HepG2 (cell line): ENCODE data around the gene SNX2. TPM values are rescaled to one million over a fixed set of nuclear protein-coding genes. Genes with fewer than 3 reads are reported as not detected.

Experiments used
- ATF4 ChIP-seq, 2 experiments: fragments of 450-650 bp in 1 of 2; sonication (generic) in 1 of 2; formaldehyde crosslinking; IDR thresholded peaks; 2 replicates each; pipeline versions ENCODE4 v1.5.0 to v1.8.0; 2020 to 2022; ENCODE audit warnings: mild to moderate bottlenecking in 1 of 2, missing genetic modification reagents in 1 of 2
- CEBPG ChIP-seq: IDR thresholded peaks from 2 replicates; pipeline ENCODE4 v1.6.1; 2016
- CENPX ChIP-seq: sonication (generic); formaldehyde crosslinking; IDR thresholded peaks from 2 replicates; pipeline ENCODE4 v1.9.0; 2021; ENCODE audit warnings: mild to moderate bottlenecking, missing genetic modification reagents, moderate library complexity
- DRAP1 ChIP-seq: IDR thresholded peaks from 2 replicates; pipeline ENCODE4 v1.6.1; 2016; ENCODE audit warnings: missing genetic modification reagents, missing compliant biosample characterization
- EHMT2 ChIP-seq: fragments of 200-600 bp; sonication (generic); IDR thresholded peaks from 2 replicates; pipeline ENCODE4 v1.7.0; 2017; ENCODE audit warnings: antibody characterized with exemption, low read depth, low read length, borderline replicate concordance
- FOXP1 ChIP-seq, 2 experiments: fragments of 450-650 bp in 1 of 2; IDR thresholded peaks; 2 replicates each; pipeline ENCODE4 v1.6.1; 2017 to 2018; ENCODE audit warnings: antibody characterized with exemption in 1 of 2
- HNF4A ChIP-seq: sonication (generic); formaldehyde crosslinking; IDR thresholded peaks from 2 replicates; pipeline ENCODE4 v1.4.0; 2020; ENCODE audit warnings: missing genetic modification reagents
- KAT8 ChIP-seq: IDR thresholded peaks from 2 replicates; pipeline ENCODE4 v1.6.1; 2016; ENCODE audit warnings: missing genetic modification reagents, missing compliant biosample characterization
- NRL ChIP-seq: sonication (generic); formaldehyde crosslinking; IDR thresholded peaks from 2 replicates; pipeline ENCODE4 v1.5.0; 2020; ENCODE audit warnings: missing genetic modification reagents, mild to moderate bottlenecking, moderate library complexity, borderline replicate concordance
- PHF5A ChIP-seq: IDR thresholded peaks from one replicate; pipeline ENCODE4 v1.6.1; 2018; ENCODE audit warnings: low read depth, missing genetic modification reagents; ENCODE audit not compliant: unreplicated experiment
- PRDM15 ChIP-seq: sonication (generic); formaldehyde crosslinking; IDR thresholded peaks from 2 replicates; pipeline ENCODE4 v1.4.0; 2020; ENCODE audit warnings: missing genetic modification reagents
- RARA ChIP-seq: IDR thresholded peaks from 2 replicates; pipeline ENCODE4 v1.6.1; 2016; ENCODE audit warnings: missing genetic modification reagents, missing compliant biosample characterization
- RFX3 ChIP-seq: IDR thresholded peaks from 2 replicates; pipeline ENCODE4 v1.6.1; 2016; ENCODE audit warnings: missing biosample characterization, missing genetic modification reagents
- RXRB ChIP-seq: IDR thresholded peaks from 2 replicates; pipeline ENCODE4 v1.6.1; 2016; ENCODE audit warnings: borderline replicate concordance, missing genetic modification reagents, missing compliant biosample characterization
- SOX5 ChIP-seq: IDR thresholded peaks from 2 replicates; pipeline ENCODE4 v1.6.1; 2016; ENCODE audit warnings: borderline replicate concordance
- THRA ChIP-seq: sonication (generic); formaldehyde crosslinking; IDR thresholded peaks from 2 replicates; pipeline ENCODE4 v1.4.0; 2020; ENCODE audit warnings: missing genetic modification reagents, borderline replicate concordance
- ZFP36L1 ChIP-seq: sonication (generic); formaldehyde crosslinking; IDR thresholded peaks from 2 replicates; pipeline ENCODE4 v1.8.0; 2022; ENCODE audit warnings: mild to moderate bottlenecking, missing genetic modification reagents, moderate library complexity
- ZNF513 ChIP-seq: sonication (generic); formaldehyde crosslinking; conservative IDR thresholded peaks from 2 replicates; pipeline ENCODE4 v1.5.0; 2020; ENCODE audit warnings: missing genetic modification reagents
- ZNF614 ChIP-seq: IDR thresholded peaks from 2 replicates; pipeline ENCODE4 v1.6.1; 2018; ENCODE audit warnings: missing biosample characterization, missing genetic modification reagents, inconsistent platforms, borderline replicate concordance
- ZNF800 ChIP-seq: sonication (generic); formaldehyde crosslinking; IDR thresholded peaks from 2 replicates; pipeline ENCODE4 v1.4.0; 2020; ENCODE audit warnings: missing genetic modification reagents
- polyA plus RNA-seq, 8 experiments: library from polyadenylated mRNA; depleted of rRNA in 3 of 8; stranded (reverse) in 7 of 8; unstranded in 1 of 8; fragments of >200 nt; fragmentation: Illumina TruSeq in 4 of 8; extraction: Trizol in 4 of 8; gene quantifications; 2 replicates each; pipeline versions ENCODE4 v1.2.1 to v1.2.3, GENCODE V29; 2011 to 2016; ENCODE audit warnings: low read depth in 4 of 8, missing spikeins in 1 of 8, mixed read lengths in 1 of 8; ENCODE audit not compliant: insufficient read depth in 1 of 8
- total RNA-seq, 5 experiments: library from RNA; depleted of rRNA; stranded (reverse); fragments of >200 nt; fragmentation: Illumina TruSeq; extraction: Trizol; gene quantifications; 2 replicates each; pipeline ENCODE4 v1.2.3, GENCODE V29; 2016; ENCODE audit warnings: low read depth in 1 of 5

The SNX2 gene
- total and polyA plus RNA-seq, 2 of the 13 experiments (the other 11 are each of a cell fraction or from before 2014, with no cell fraction given), result 26.4 to 78.8 TPM

- TF ChIP-seq NRL (CRISPR knock-in tag), result no peak
- TF ChIP-seq ZNF800, result peak; percentile 48; the same call in 1 of the 2 replicates
- TF ChIP-seq ATF4 (CRISPR knock-in tag; IDR thresholded peaks at IDR 0.05), result peak in 1 of 2 experiments; percentile 71; a peak in 2 of 4 replicates
- no peak for TF ChIP-seq FOXP1 (IDR thresholded peaks at IDR 0.05)
- TF ChIP-seq FOXP1 (CRISPR knock-in tag; IDR thresholded peaks at IDR 0.05), result peak; percentile 41; the same call in 1 of the 2 replicates
- peak; percentile 66; the same call in 1 of the 2 replicates for TF ChIP-seq SOX5
- TF ChIP-seq RXRB (CRISPR knock-in tag), result peak; percentile 47; the same call in 1 of the 2 replicates
- peak; percentile 52 for TF ChIP-seq HNF4A (CRISPR knock-in tag)
- peak; percentile 35; the same call in 1 of the 2 replicates for TF ChIP-seq ZNF614 (CRISPR knock-in tag)
- peak; percentile 33; the same call in 1 of the 2 replicates for TF ChIP-seq RARA (CRISPR knock-in tag)
- peak; percentile 43; the same call in 1 of the 2 replicates for TF ChIP-seq DRAP1 (CRISPR knock-in tag)
- no peak for TF ChIP-seq PHF5A (CRISPR knock-in tag)
- TF ChIP-seq CENPX (CRISPR knock-in tag), result no peak
- TF ChIP-seq CEBPG (CRISPR knock-in tag), result peak; percentile 76
- no peak for TF ChIP-seq RFX3 (CRISPR knock-in tag)
- 0 out of 2 replicates have a peak, but pooled peaks have one; percentile 39 for TF ChIP-seq KAT8
- 0 out of 2 replicates have a peak, but pooled peaks have one; percentile 10 for TF ChIP-seq EHMT2
- 0 out of 2 replicates have a peak, but pooled peaks have one; percentile 19 for TF ChIP-seq PRDM15 (CRISPR knock-in tag)
- TF ChIP-seq ZFP36L1 (CRISPR knock-in tag), result 0 out of 2 replicates have a peak, but pooled peaks have one; percentile 29
- TF ChIP-seq ZNF513 (CRISPR knock-in tag), result 0 out of 2 replicates have a peak, but pooled peaks have one; percentile 46
- peak; percentile 53; the same call in 1 of the 2 replicates for TF ChIP-seq THRA
Observed at GRCh38 chr5:122773619-122774018, 1.3 kb upstream of the SNX2 start (continued).
